ENCODE data around the gene FAM53B.

FAM53B gene

GRCh38 chr10:124697443-124697836 lies 46.7 kb downstream of the FAM53B start:
- Mint-ChIP-seq H3K27ac (peak overlapping the region; percentile 97), H3K4me1 (ENCODE audit: low read depth) (peaks cover 64% of the 10 kb centered on the region), H3K4me3 (no peak overlapping the region), H3K36me3 (ENCODE audit: low read depth) (peaks cover 79% of the 10 kb centered on the region), H3K27me3 (no peaks in the 10 kb centered on the region), H3K9me3 (no peaks in the 10 kb centered on the region)
- intact Hi-C loops (cut with micrococcal nuclease) = no loop called here

GRCh38 chr10:124696446-124697392 lies 47.5 kb downstream of the FAM53B start:
- intact Hi-C loops (cut with micrococcal nuclease) = no loop called here
- peak overlapping the region; percentile 97 for H3K27ac Mint-ChIP-seq
- H3K27me3 Mint-ChIP-seq = no peaks in the 10 kb centered on the region
- H3K9me3 Mint-ChIP-seq = no peaks in the 10 kb centered on the region
- no peak overlapping the region for H3K4me3 Mint-ChIP-seq
- H3K4me1 Mint-ChIP-seq (ENCODE audit: low read depth) = peaks cover 57% of the 10 kb centered on the region
- H3K36me3 Mint-ChIP-seq (ENCODE audit: low read depth) = peaks cover 81% of the 10 kb centered on the region

DNA sequence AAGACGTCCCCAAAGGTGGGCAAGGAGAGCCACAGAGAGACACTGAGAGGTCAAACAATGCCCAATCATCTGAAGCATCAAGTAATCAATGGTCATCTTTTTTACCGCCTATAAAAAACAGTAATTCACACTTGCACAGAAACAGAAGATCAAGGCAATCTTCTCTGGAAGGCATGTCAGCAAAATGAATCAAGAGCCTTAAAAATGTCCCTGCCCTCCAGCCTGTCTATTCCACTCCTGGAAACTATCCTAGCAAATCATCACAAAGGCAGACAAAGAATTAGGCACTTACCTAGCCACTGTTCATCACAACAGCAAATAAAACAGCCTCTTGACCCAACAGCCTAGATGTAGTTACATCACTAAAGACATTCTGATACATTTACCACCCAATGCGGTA lies 48.9 kb downstream of the FAM53B start:
- Mint-ChIP-seq H3K27me3 (no peaks in the 10 kb centered on the region), H3K4me1 (ENCODE audit: low read depth) (peaks cover 42% of the 10 kb centered on the region), H3K9me3 (no peaks in the 10 kb centered on the region), H3K36me3 (ENCODE audit: low read depth) (peaks cover 87% of the 10 kb centered on the region), H3K27ac (no peak overlapping the region), H3K4me3 (no peak overlapping the region)
- intact Hi-C loops (cut with micrococcal nuclease) = no loop called here

DNA sequence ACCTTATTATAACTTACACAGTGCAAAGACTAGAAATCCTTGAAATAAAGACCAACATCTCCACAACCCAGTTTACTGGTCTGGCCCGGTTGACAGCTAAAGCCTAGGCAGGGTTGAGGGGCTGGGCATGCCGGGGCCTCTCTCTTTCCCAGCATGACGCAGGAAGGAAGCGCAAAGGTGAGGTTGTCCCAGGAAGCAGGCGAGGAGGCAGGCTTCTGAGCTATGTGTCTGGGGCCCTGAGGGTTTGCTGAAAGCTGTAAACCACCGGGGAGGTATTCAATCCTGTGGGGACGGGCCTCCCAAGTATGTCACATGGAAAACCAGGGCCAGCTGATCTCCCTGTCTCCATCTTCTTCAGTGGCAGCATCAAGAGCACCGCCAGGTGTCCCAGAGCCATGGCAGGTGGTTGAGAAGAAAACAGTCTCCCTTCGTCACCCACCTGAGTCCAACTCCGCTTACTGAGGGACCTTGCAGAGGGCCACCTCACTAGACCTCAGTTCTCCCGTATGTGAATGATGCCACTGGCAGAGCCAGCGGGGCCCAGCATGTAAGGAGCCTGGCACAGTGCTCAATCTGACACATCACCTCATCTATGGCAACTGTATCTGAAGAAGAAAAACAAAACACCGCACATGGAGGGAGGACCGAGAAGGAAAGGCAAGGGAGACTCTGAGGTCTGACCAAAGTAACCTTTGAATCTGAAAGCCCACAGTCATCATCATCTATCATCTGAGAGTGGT lies 49.5 kb downstream of the FAM53B start:
- Mint-ChIP-seq H3K4me3 (no peak overlapping the region), H3K36me3 (ENCODE audit: low read depth) (peaks cover 87% of the 10 kb centered on the region), H3K27me3 (no peaks in the 10 kb centered on the region), H3K4me1 (ENCODE audit: low read depth) (peaks cover 36% of the 10 kb centered on the region), H3K27ac (no peak overlapping the region), H3K9me3 (no peaks in the 10 kb centered on the region)
- intact Hi-C loops (cut with micrococcal nuclease) = no loop called here

GRCh38 chr10:124693801-124694416 lies 50.3 kb downstream of the FAM53B start:
- Mint-ChIP-seq H3K9me3 (no peaks in the 10 kb centered on the region), H3K27me3 (no peaks in the 10 kb centered on the region), H3K36me3 (ENCODE audit: low read depth) (peaks cover 87% of the 10 kb centered on the region), H3K4me1 (ENCODE audit: low read depth) (peaks cover 28% of the 10 kb centered on the region), H3K27ac (peak overlapping the region; percentile 8), H3K4me3 (no peak overlapping the region)
- intact Hi-C loops (cut with micrococcal nuclease) = no loop called here

DNA sequence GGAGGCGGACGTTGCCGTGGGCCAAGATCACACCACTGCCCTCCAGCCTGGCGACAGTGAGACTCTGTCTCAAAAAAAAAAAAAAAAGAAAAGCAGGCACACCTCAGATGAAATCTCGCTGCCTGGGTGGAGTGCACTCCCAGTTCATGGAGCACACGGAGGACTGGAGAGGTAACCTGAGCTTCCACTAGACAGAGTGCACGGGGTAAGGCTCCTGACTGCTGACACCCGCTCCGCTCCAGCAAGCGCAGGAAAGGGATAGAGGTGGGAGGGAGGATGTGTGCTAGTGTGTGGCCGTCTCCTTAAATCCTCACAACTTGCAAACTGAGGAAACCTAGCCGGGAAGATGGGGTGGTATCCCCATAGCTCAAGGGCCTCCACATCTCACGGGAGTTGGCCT lies 50.8 kb downstream of the FAM53B start:
- intact Hi-C loops (cut with micrococcal nuclease) = no loop called here
- Mint-ChIP-seq H3K4me3 (no peak overlapping the region), H3K4me1 (ENCODE audit: low read depth) (peaks cover 23% of the 10 kb centered on the region), H3K27ac (peak overlapping the region; percentile 8), H3K9me3 (no peaks in the 10 kb centered on the region), H3K36me3 (ENCODE audit: low read depth) (peaks cover 84% of the 10 kb centered on the region), H3K27me3 (no peaks in the 10 kb centered on the region)

GRCh38 chr10:124692100-124692446 lies 52.1 kb downstream of the FAM53B start:
- Mint-ChIP-seq H3K36me3 (ENCODE audit: low read depth) (peaks cover 74% of the 10 kb centered on the region), H3K27ac (no peak overlapping the region), H3K4me3 (no peak overlapping the region), H3K9me3 (no peaks in the 10 kb centered on the region), H3K27me3 (no peaks in the 10 kb centered on the region), H3K4me1 (ENCODE audit: low read depth) (peaks cover 23% of the 10 kb centered on the region)
- intact Hi-C loops (cut with micrococcal nuclease) = no loop called here

GRCh38 chr10:124691421-124692099 lies 52.6 kb downstream of the FAM53B start:
- Mint-ChIP-seq H3K27ac (no peak overlapping the region), H3K9me3 (no peaks in the 10 kb centered on the region), H3K27me3 (no peaks in the 10 kb centered on the region), H3K36me3 (ENCODE audit: low read depth) (peaks cover 71% of the 10 kb centered on the region), H3K4me1 (ENCODE audit: low read depth) (peaks cover 23% of the 10 kb centered on the region), H3K4me3 (no peak overlapping the region)
- intact Hi-C loops (cut with micrococcal nuclease) = no loop called here

GRCh38 chr10:124691002-124691401 lies 53.2 kb downstream of the FAM53B start:
- Mint-ChIP-seq H3K36me3 (ENCODE audit: low read depth) (peaks cover 69% of the 10 kb centered on the region), H3K4me1 (ENCODE audit: low read depth) (peaks cover 24% of the 10 kb centered on the region), H3K9me3 (no peaks in the 10 kb centered on the region), H3K27me3 (no peaks in the 10 kb centered on the region), H3K4me3 (no peak overlapping the region), H3K27ac (no peak overlapping the region)
- intact Hi-C loops (cut with micrococcal nuclease) = no loop called here

GRCh38 chr10:124689911-124690498 lies 54.2 kb downstream of the FAM53B start:
- no peak overlapping the region for H3K4me3 Mint-ChIP-seq
- intact Hi-C loops (cut with micrococcal nuclease) = loop anchor here (5.0 kb wide), 1 partner anchor 32 kb away; no protein-coding TSS in a partner anchor
- H3K4me1 Mint-ChIP-seq (ENCODE audit: low read depth) = peaks cover 34% of the 10 kb centered on the region
- H3K27ac Mint-ChIP-seq = no peak overlapping the region
- peaks cover 59% of the 10 kb centered on the region for H3K36me3 Mint-ChIP-seq (ENCODE audit: low read depth)
- H3K27me3 Mint-ChIP-seq = no peaks in the 10 kb centered on the region
- no peaks in the 10 kb centered on the region for H3K9me3 Mint-ChIP-seq

DNA sequence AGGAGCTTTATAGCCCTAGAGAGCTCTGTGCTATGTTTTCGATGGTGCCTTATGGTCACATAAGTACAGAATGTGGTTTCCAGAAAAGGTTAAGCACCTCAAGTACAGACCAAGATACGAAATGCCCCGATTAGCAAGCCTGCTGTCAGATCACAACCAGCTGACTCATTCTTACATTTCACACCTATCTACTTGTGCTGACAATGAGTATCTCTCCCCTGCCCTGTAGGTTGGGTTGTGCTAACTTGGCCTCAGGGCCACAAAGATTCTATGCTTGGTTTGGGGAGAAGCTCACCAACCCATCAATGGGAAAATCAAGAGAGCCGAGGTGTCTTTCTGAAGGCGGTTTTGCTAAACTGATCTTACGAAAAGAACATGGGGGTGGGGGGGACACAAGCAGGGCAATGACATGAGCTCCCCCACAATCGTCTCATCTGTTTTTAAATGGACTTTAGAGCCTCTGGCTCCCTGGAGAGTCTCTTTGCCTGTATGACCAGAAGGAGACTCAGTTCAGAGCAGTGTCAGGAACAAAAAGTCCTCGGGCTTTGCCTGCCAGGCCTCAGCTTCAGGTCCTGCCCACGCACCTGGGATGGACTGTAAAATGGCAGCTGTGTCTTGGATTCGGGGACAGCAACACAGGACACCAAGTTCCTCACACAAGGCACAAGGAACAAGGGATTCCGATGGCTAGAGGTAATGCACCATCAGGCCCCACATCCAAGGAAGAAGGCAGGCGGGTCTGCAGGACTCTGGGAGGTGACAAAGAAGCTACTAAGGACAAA lies 55.1 kb downstream of the FAM53B start:
- no peaks in the 10 kb centered on the region for H3K9me3 Mint-ChIP-seq
- intact Hi-C loops (cut with micrococcal nuclease) = loop anchor here (5.0 kb wide), 1 partner anchor 33 kb away; no protein-coding TSS in a partner anchor
- peaks cover 43% of the 10 kb centered on the region for H3K4me1 Mint-ChIP-seq (ENCODE audit: low read depth)
- H3K27me3 Mint-ChIP-seq = no peaks in the 10 kb centered on the region
- no peak overlapping the region for H3K4me3 Mint-ChIP-seq
- H3K27ac Mint-ChIP-seq = peak overlapping the region; percentile 0
- peaks cover 50% of the 10 kb centered on the region for H3K36me3 Mint-ChIP-seq (ENCODE audit: low read depth)

- H3K27ac Mint-ChIP-seq = peak overlapping the region; percentile 86
- no peak overlapping the region for H3K4me3 Mint-ChIP-seq
- H3K36me3 Mint-ChIP-seq (ENCODE audit: low read depth) = peaks cover 43% of the 10 kb centered on the region
- H3K9me3 Mint-ChIP-seq = no peaks in the 10 kb centered on the region
- intact Hi-C loops (cut with micrococcal nuclease) = loop anchor here (5.0 kb wide), 1 partner anchor 34 kb away; no protein-coding TSS in a partner anchor
- no peaks in the 10 kb centered on the region for H3K27me3 Mint-ChIP-seq
- peaks cover 50% of the 10 kb centered on the region for H3K4me1 Mint-ChIP-seq (ENCODE audit: low read depth)
Observed at GRCh38 chr10:124688386-124688785, 55.8 kb downstream of the FAM53B start.

Measured in dendritic cell treated with granulocyte-macrophage colony-stimulating factor and Interleukin-4, amounts not matched to agents 40 ng/mL and 50 ng/mL, for 4 days (primary cell).